Stomach (tissue), 9 donors: ENCODE data around the gene COA8. TPM values are rescaled to one million over a fixed set of nuclear protein-coding genes. Genes with fewer than 3 reads are reported as not detected.

Source experiments
- DNase-seq, 2 donors: peaks; one replicate each; pipeline versions ENCODE4 v3.0.0 to v3.0.0-alpha.2; 2013 to 2019
- H3K27ac ChIP-seq, 5 donors: fragments of 200-600 bp in 4 of 5; sonication (generic) in 4 of 5; one replicate each; pipeline ENCODE4 v1.5.1; 2013 to 2019; ENCODE audit warnings: mild to moderate bottlenecking in 1 of 5, moderate library complexity in 1 of 5
- H3K27me3 ChIP-seq, 3 donors: fragments of 200-600 bp; sonication (generic); one replicate each; pipeline ENCODE4 v1.5.1; 2017 to 2019; ENCODE audit warnings: mixed run types in 1 of 3
- H3K36me3 ChIP-seq, 4 donors: fragments of 200-600 bp; sonication (generic); 1 replicate in 3 of 4; 2 replicates in 1 of 4; pipeline ENCODE4 v1.5.1; 2016 to 2019
- H3K4me1 ChIP-seq, 4 donors: fragments of 200-600 bp; sonication (generic); one replicate each; pipeline ENCODE4 v1.5.1; 2016 to 2019
- H3K4me3 ChIP-seq, 4 donors: fragments of 200-600 bp; sonication (generic) in 3 of 4; one replicate each; pipeline ENCODE4 v1.5.1; 2016 to 2019; ENCODE audit warnings: mild to moderate bottlenecking in 1 of 4
- H3K9me3 ChIP-seq, 4 donors: fragments of 200-600 bp; sonication (generic); one replicate each; pipeline ENCODE4 v1.5.1; 2016 to 2019
- CTCF ChIP-seq, 7 experiments: fragments of 450-650 bp in 4 of 7; fragments of 200-600 bp in 3 of 7; sonication (generic) in 3 of 7; IDR thresholded peaks; one replicate each; pipeline ENCODE4 v1.5.1; 2016 to 2019; ENCODE audit warnings: antibody characterized with exemption in 7 of 7, control low read depth in 2 of 7, mild to moderate bottlenecking in 1 of 7
- EP300 ChIP-seq: sonication (generic); formaldehyde crosslinking; IDR thresholded peaks from one replicate; pipeline ENCODE4 v1.6.1; 2017; ENCODE audit warnings: antibody characterized with exemption
- POLR2A ChIP-seq, 4 donors: fragments of 450-650 bp; IDR thresholded peaks; one replicate each; pipeline ENCODE4 v1.6.1; 2016; ENCODE audit warnings: antibody characterized with exemption in 4 of 4, control low read depth in 2 of 4, mild to moderate bottlenecking in 1 of 4, moderate library complexity in 1 of 4
- POLR2AphosphoS5 ChIP-seq, 3 donors: sonication (generic); formaldehyde crosslinking; IDR thresholded peaks; one replicate each; pipeline ENCODE4 v1.6.1; 2016; ENCODE audit warnings: antibody characterized with exemption in 3 of 3
- WGBS, 5 donors: extraction: QIAGEN DNeasy Blood & Tissue Kit in 3 of 5; methylation state at CpG; one replicate each; pipeline versions ENCODE4 v1.1.5 to v1.1.7; 2013 to 2018; 5-methylcytosine and 5-hydroxymethylcytosine counted together
- intact Hi-C: fragments of 100-400 bp; cut with DNase I; formaldehyde crosslinking; loops from one replicate; pipeline ENCODE4 v1.15.1; 2023; ENCODE audit warnings: low total_unique reads
- polyA plus RNA-seq, 3 donors: library from polyadenylated mRNA; stranded (reverse); fragments of 200-250 nt; gene quantifications; one replicate each; pipeline ENCODE4 v1.2.3, GENCODE V29; 2013
- total RNA-seq, 5 donors: library from RNA; depleted of rRNA; stranded (reverse); fragments of >200 nt; gene quantifications; one replicate each; pipeline versions ENCODE4 v1.1.0 to v1.2.3, GENCODE V29; 2014 to 2016
- donor health status: healthy with polysubstance abuse.
- donor health status: Bipolar disorder and iron deficiency.
- donor health status: healthy.

Gene COA8
- total and polyA plus RNA-seq, 8 donors = 6.4 to 96.5 (median 21.0) TPM

GRCh38 chr14:103516426-103517173 lies 46.2 kb upstream of the COA8 start:
- no peak for DNase-seq
- 71 to 76% (median 74%) methylated on average over 10 of the region's 10 CpGs for WGBS, 5 donors
- peaks cover 50 to 67% (median 58%) of the 10 kb centered on the region in 4 donors for H3K4me1 ChIP-seq
- TF ChIP-seq POLR2AphosphoS5 (IDR thresholded peaks at IDR 0.05) (no peak), POLR2A (IDR thresholded peaks at IDR 0.05) (no peak), CTCF (IDR thresholded peaks at IDR 0.05) (no peak)
- H3K36me3 ChIP-seq = peaks cover 6 to 15% (median 10%) of the 10 kb centered on the region in 4 donors
- no peak overlapping the region for H3K4me3 ChIP-seq
- intact Hi-C loops = no loop called here
- H3K9me3 ChIP-seq = no peaks in the 10 kb centered on the region
- peaks cover 0 to 13% (median 6%) of the 10 kb centered on the region in 3 donors for H3K27me3 ChIP-seq
- peak overlapping the region in 2 of 5 donors; percentile 84 to 94 for H3K27ac ChIP-seq

DNA sequence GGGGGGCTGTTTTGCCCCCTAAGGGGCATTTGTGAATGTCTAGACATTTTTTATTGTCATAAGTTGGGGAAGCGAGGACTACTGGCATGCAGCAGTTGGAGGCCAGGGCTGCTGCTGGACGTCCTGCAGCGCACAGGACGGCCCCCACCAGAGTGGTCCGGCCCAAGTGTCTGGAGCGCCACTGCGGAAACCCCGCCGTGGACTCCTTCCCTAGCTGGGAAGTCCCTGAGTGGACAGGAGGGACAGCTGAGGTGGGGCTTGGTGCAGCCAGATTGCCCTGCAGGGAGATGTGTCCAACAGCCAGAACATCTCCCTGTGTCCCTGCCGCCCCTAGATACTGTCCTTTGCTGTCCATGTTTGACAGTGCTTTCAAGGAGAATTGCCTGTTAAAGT lies 45.6 kb upstream of the COA8 start:
- peaks cover 0 to 19% (median 12%) of the 10 kb centered on the region in 3 donors for H3K27me3 ChIP-seq
- H3K4me1 ChIP-seq = peaks cover 53 to 73% (median 64%) of the 10 kb centered on the region in 4 donors
- peaks cover 6 to 13% (median 8%) of the 10 kb centered on the region in 4 donors for H3K36me3 ChIP-seq
- H3K27ac ChIP-seq = peak overlapping the region in 2 of 5 donors; percentile 84 to 94
- TF ChIP-seq CTCF (IDR thresholded peaks at IDR 0.05) = no peak
- TF ChIP-seq EP300 = no peak
- TF ChIP-seq POLR2A (IDR thresholded peaks at IDR 0.05) = no peak
- no peak for TF ChIP-seq POLR2AphosphoS5 (IDR thresholded peaks at IDR 0.05)
- DNase-seq = no peak
- intact Hi-C loops = no loop called here
- H3K9me3 ChIP-seq = no peaks in the 10 kb centered on the region
- 80 to 85% (median 81%) methylated on average over 7 to 10 of the region's 10 CpGs for WGBS, 5 donors
- no peak overlapping the region for H3K4me3 ChIP-seq

DNA sequence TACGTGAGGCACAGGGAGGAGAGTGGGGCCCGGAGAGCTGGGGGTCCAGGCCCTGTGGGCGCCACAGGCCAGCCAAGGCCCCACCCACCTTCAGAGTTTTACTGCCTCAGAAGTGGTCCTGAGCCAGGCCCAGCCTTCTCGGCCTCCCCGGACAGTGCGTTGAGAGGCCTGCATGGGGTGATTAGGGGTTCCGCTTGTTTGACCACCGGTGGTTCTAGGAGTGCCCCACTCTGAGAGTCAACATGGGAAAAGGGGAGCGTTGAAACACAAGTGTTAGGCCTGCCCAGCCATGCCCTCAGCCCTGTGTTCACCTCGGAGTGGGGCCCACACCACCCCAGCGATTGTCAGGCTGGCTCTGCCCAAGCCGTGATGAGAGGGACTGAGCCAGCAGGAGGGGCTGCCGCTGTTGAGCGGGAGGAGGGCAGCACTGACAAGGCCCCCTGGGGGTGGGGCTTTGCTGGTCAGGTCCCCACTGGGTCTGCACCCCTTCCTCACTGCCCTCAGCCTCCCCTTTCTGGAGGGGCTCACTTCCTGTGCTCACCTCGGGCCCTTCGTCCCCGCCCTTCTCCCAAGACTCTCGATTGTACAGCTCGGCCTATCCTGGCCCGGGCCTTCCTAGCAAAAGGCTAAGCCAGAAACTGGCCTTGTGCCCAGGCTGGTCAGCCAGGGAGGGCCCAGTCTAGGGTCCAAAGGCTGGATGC lies 44.9 kb upstream of the COA8 start:
- peak; percentile 64 to 70 for DNase-seq
- WGBS, 5 donors = 28 to 36% (median 34%) methylated on average over 18 to 20 of the region's 20 CpGs
- no peak for TF ChIP-seq POLR2A (IDR thresholded peaks at IDR 0.05)
- TF ChIP-seq CTCF (IDR thresholded peaks at IDR 0.05) = no peak
- TF ChIP-seq EP300 = no peak
- no peak for TF ChIP-seq POLR2AphosphoS5 (IDR thresholded peaks at IDR 0.05)

GRCh38 chr14:103518422-103519042 lies 44.2 kb upstream of the COA8 start:
- Histone ChIP-seq H3K9me3 (no peaks in the 10 kb centered on the region), H3K4me1 (peaks cover 51 to 70% (median 62%) of the 10 kb centered on the region in 4 donors), H3K4me3 (no peak overlapping the region), H3K27ac (peak overlapping the region; percentile 53 to 94 (median 84)), H3K27me3 (peaks cover 0 to 32% (median 20%) of the 10 kb centered on the region in 3 donors), H3K36me3 (peaks cover 6 to 13% (median 7%) of the 10 kb centered on the region in 4 donors)
- DNase-seq = peak; percentile 81 to 87
- TF ChIP-seq POLR2AphosphoS5 (IDR thresholded peaks at IDR 0.05) = peak in 1 of 3 donors; percentile 47
- TF ChIP-seq POLR2A (IDR thresholded peaks at IDR 0.05) = no peak
- TF ChIP-seq CTCF (IDR thresholded peaks at IDR 0.05) = peak in 6 of 7 experiments; percentile 11 to 97 (median 94)
- no peak for TF ChIP-seq EP300
- intact Hi-C loops = loop anchor here (2.0 kb wide), 1 partner anchor 28 kb away; no protein-coding TSS in a partner anchor
- WGBS, 5 donors = 28 to 94% (median 41%) methylated on average over 2 to 9 of the region's 9 CpGs

More for the DNA sequence above, 44.9 kb upstream of the COA8 start:
- Histone ChIP-seq H3K4me1 (peaks cover 51 to 70% (median 62%) of the 10 kb centered on the region in 4 donors), H3K36me3 (peaks cover 6 to 13% (median 7%) of the 10 kb centered on the region in 4 donors), H3K4me3 (no peak overlapping the region), H3K27me3 (peaks cover 0 to 26% (median 16%) of the 10 kb centered on the region in 3 donors), H3K27ac (peak overlapping the region; percentile 53 to 94 (median 84)), H3K9me3 (no peaks in the 10 kb centered on the region)
- intact Hi-C loops = loop anchor here (2.0 kb wide), 1 partner anchor 29 kb away; no protein-coding TSS in a partner anchor
